GM18505 (cell line): ENCODE results near the gene HNRNPR.

Experiments
- ATAC-seq: cut with Tn5 transposase; IDR thresholded peaks from one replicate; pipeline ENCODE4 v1.9.1; 2021; ENCODE audit not compliant: unreplicated experiment
- POLR2A ChIP-seq: IDR thresholded peaks from 4 replicates; pipeline ENCODE4 v1.6.1; 2011; ENCODE audit warnings: borderline replicate concordance; ENCODE audit not compliant: insufficient read depth, insufficient read length; ENCODE audit errors: extremely low read depth

The HNRNPR gene

DNA sequence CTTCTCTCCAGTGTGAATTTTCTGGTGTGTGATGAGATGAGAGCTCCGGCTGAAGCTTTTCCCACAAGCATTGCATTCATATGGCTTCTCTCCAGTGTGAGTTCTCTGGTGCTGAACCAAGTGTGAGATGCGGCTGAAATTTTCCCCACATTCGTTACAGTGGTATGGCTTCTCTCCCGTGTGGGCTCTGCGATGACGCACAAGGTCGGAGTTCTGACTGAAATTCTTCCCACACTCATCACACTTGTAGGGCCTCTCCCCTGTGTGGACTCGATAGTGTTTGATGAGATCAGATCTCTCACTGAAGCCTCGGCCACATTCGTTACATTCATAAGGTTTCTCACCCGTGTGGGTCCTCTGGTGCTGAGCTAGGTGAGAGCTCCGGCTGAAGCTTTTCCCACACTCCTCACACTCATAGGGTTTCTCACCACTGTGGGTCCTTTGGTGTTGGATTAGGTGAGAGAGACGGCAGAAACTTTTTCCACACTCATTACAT is 18.2 kb upstream of the HNRNPR start:
- TF ChIP-seq POLR2A: no peak
- no peak for ATAC-seq

GRCh38 chr1:23358310-23358875 is 14.3 kb upstream of the HNRNPR start:
- no peak for ATAC-seq
- TF ChIP-seq POLR2A: no peak

DNA sequence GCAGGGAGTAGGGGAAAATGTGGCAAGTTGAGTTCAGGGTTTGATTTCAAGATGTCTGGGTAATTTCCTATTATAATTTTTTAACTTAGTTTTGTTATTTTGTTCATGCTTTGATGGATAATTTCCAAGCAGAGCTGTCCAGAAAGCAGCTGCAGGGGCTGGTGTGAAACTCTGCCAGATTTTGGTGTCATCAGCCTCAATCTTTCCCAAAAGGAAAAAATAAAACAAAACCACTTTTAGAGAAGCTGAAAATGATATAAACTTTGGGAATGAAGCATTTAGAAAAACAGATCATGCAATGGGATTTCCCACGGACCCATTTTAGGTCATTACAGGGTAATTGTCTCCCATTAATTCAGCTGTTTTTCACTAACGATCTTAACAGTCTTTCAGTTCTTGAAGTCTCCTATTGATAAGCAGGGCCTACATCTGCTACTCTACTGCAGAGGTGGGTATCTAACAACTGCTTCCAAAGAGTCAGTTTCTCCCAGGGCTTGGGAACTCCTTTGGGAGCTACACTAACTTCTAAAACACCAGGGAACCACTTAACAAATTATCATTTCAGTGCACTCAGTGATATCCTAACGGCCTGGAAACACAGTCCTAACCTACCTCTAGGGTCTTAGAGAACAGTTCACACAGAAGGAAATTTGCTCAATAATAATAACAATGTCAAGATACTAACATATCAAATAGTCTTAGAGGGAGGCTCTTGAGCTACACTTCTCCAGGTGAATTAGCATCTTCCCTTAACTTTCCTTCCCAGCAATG is 13.2 kb upstream of the HNRNPR start:
- TF ChIP-seq POLR2A: no peak
- no peak for ATAC-seq

DNA sequence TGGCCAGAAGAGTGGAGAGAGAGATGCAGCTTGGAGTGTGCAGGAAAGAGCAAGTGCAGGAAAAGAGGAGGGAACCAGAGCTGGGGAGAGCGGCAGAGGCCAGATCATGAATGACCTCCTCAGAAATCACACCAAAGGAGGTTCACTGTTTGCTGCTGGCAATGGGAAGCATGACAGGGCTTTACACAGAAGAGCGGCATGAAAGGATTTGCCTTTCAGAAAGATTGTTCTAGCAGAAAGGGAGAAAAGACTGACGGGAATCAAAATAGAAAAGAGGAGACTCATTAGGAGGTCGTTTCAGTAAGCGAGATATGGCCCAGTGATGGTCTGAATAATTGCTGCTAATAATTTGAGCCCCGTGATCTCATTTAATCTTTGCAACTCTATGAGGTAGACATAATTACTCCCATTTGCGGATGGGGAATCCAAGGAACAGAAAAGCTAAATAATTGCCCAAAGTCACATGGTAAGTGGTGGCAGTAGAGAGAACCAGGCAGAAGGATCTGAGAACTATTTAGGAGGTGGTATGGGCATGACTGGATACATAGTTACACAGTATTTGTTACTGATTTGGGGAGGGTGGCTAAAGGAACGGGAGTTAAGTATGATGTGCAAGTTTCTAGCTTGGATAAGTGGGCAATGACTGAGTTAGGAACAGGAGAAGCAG is 12.5 kb upstream of the HNRNPR start:
- no peak for TF ChIP-seq POLR2A
- ATAC-seq: no peak

DNA sequence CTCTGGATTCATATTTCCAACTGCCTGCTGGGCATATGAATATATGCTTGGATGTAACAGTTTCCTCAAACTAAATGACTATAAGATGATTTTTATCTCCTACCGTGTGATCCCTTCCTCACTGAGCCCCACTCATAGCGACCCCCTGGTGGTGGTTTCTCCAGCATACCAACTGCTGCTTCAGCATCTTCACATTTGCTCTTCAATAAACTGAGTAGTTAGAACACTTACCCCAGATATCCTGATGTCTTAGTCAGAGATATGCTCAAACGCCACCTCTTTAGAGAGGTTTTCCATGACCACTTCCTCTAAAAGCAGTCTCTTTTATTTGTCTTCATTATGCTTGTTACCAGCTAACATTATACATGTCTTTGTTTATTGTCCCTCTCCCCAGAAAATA is 10.2 kb upstream of the HNRNPR start:
- ATAC-seq: no peak
- no peak for TF ChIP-seq POLR2A

GRCh38 chr1:23352096-23352695 is 8.1 kb upstream of the HNRNPR start:
- no peak for TF ChIP-seq POLR2A
- ATAC-seq: no peak

GRCh38 chr1:23345920-23346319 is 1.8 kb upstream of the HNRNPR start:
- no peak for ATAC-seq
- no peak for TF ChIP-seq POLR2A

DNA sequence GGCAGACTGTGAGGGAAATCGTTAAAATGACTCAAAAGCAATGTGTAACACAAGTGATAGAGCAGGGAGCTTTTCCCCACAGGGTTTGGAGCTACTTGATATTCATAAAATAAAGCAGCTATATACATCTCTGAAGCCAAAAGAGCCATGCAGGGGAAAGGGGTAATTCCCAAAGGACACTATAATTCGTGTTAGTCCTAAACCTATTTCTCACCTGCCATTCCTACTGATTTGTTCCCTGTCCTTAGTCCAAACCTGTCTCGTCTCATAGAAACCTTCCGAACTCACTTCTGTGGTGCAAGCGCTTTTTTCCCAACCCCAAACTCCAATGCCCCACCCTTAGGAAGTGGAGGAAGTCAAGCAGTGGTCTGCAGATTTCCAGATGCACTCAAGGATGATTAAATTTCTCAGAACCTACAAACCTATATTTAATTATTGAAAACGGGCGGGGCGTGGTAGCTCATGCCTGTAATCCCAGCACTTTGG is 946 bp upstream of the HNRNPR start:
- no peak for TF ChIP-seq POLR2A
- ATAC-seq: no peak

DNA sequence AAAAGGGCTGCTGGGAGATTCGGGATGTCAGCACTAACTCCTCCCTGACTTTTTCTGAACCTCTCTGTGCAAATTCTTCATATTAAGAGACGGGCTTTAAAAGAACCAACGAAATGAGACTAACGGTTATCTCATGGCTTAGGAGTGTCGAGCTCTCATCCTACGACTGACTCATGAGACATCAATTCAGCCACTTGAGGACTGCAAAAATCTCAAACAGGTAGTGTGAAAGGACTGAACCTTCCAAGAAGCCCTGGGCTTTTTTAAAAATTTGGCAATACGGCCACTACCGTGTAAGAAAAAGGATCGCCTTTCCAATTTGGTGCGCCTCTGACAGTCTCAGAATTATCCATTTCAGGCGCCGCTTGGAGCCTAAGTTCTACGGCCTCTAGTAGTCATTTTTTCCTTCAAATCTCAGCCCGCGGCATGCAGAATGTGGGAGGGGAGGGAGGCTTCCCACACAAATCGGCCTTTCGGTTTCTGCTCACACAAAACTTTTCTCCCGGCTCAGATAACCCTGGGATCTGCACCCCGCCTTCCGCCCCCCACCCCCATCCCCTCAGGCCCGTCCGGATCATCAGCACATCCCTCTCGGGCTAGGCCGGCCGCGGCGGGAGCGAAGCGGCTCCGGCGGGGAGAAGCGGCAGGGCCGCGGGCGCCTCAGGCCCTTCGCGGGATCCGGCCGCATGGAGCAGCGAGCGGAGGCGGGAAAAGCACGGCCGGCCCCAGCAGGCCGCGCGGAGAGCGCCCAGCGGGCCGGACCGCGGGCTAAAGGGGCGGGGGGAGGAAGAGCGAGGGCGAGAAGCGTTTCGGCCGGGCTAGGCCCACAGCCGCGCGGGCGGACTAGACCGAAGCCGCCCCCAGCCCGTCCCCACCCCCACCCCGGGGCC is 618 bp downstream of the HNRNPR start:
- peak; percentile 22 for ATAC-seq
- peak; percentile 13 for TF ChIP-seq POLR2A

GRCh38 chr1:23341931-23342692 is 2.0 kb downstream of the HNRNPR start:
- ATAC-seq: no peak
- no peak for TF ChIP-seq POLR2A

DNA sequence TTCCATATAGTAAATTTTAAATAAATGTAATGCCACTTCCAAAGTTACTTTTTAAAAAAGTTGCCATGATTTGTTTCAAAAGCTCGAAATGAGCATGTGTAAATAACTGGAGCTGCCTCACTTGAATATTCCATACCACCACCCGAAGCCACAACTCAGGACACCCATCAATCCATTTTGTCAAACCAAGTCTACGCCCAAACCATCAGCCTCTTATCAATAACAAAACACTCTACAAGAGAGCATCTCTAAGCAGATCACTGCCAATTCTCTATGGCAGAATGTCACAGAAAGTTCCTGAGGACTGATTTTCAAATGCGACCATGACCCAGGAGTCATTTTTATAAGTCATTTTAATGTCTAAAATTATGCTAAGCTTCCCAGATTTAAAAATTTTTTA is 4.5 kb downstream of the HNRNPR start:
- no peak for TF ChIP-seq POLR2A
- ATAC-seq: no peak

- no peak for ATAC-seq
- no peak for TF ChIP-seq POLR2A
Measured at GRCh38 chr1:23337869-23338268, 6.2 kb downstream of the HNRNPR start.
